Osteoblast (primary cell): ENCODE results near the gene CA5A. TPM values are rescaled to one million over a fixed set of nuclear protein-coding genes. Genes with fewer than 3 reads are reported as not detected.

ENCODE experiments used
- DNase-seq: peaks from one replicate; pipeline ENCODE4 v3.0.0; 2011; ENCODE audit warnings: low spot score, mixed read lengths; ENCODE audit not compliant: insufficient read length; ENCODE audit errors: missing footprints
- H2AFZ ChIP-seq: 2 replicates; pipeline ENCODE4 v1.6.0; 2011; ENCODE audit warnings: mild to moderate bottlenecking, low read length
- H3K27ac ChIP-seq: 2 replicates; pipeline ENCODE4 v1.5.1; 2011; ENCODE audit warnings: mild to moderate bottlenecking, low read depth, low read length, moderate library complexity
- H3K27me3 ChIP-seq: 2 replicates; pipeline ENCODE4 v1.6.0; 2012; ENCODE audit warnings: mild to moderate bottlenecking, control low read depth, inconsistent platforms, low read length, moderate library complexity; ENCODE audit not compliant: insufficient read depth
- H3K36me3 ChIP-seq: 2 replicates; pipeline ENCODE4 v1.5.1; 2011; ENCODE audit warnings: mild to moderate bottlenecking, low read length, control low read depth, moderate library complexity; ENCODE audit not compliant: insufficient read depth
- H3K4me1 ChIP-seq: 2 replicates; pipeline ENCODE4 v1.5.1; 2011; ENCODE audit warnings: mild to moderate bottlenecking, low read length, control low read depth, moderate library complexity; ENCODE audit not compliant: insufficient read depth
- H3K4me2 ChIP-seq: 2 replicates; pipeline ENCODE4 v1.6.0; 2011; ENCODE audit warnings: mild to moderate bottlenecking, low read length; ENCODE audit not compliant: insufficient read depth
- H3K4me3 ChIP-seq: fragments of 200-600 bp; sonication (generic); 3 replicates; pipeline ENCODE4 v1.5.1; 2012; ENCODE audit warnings: mild to moderate bottlenecking, low read length, inconsistent platforms; ENCODE audit not compliant: insufficient read depth
- H3K79me2 ChIP-seq: 2 replicates; pipeline ENCODE4 v1.6.0; 2012; ENCODE audit warnings: mild to moderate bottlenecking, low read length, control low read depth, inconsistent platforms; ENCODE audit not compliant: insufficient read depth
- H3K9me3 ChIP-seq: 2 replicates; pipeline ENCODE4 v1.5.1; 2011; ENCODE audit warnings: low read depth, low read length, control low read depth
- H4K20me1 ChIP-seq: 2 replicates; pipeline ENCODE4 v1.6.0; 2012; ENCODE audit warnings: mild to moderate bottlenecking, low read length, control low read depth; ENCODE audit not compliant: insufficient read depth
- CTCF ChIP-seq: IDR thresholded peaks from 2 replicates; pipeline ENCODE4 v1.5.1; 2011; ENCODE audit warnings: mild to moderate bottlenecking, low read depth, low read length, moderate library complexity; ENCODE audit errors: extremely low read depth
- total RNA-seq: library from RNA; depleted of rRNA; stranded (reverse); fragments of >200 nt; gene quantifications from 2 replicates; pipeline ENCODE4 v1.2.3, GENCODE V29; 2012

Gene CA5A
- total RNA-seq, 1 donor = not detected

GRCh38 chr16:87946596-87947347 is 10.4 kb upstream of the CA5A start:
- H3K4me1 ChIP-seq = peaks cover 6% of the 10 kb centered on the region
- no peak for DNase-seq
- H3K27me3 ChIP-seq = no peaks in the 10 kb centered on the region
- no peak for TF ChIP-seq CTCF
- H3K9me3 ChIP-seq = no peaks in the 10 kb centered on the region
- peaks cover 3% of the 10 kb centered on the region for H3K79me2 ChIP-seq
- no peak overlapping the region for H3K4me3 ChIP-seq
- no peak overlapping the region for H3K27ac ChIP-seq
- no peaks in the 10 kb centered on the region for H3K36me3 ChIP-seq
- H3K4me2 ChIP-seq = no peak overlapping the region
- H4K20me1 ChIP-seq = no peaks in the 10 kb centered on the region
- H2AFZ ChIP-seq = no peak overlapping the region

- H3K36me3 ChIP-seq = no peaks in the 10 kb centered on the region
- H3K27me3 ChIP-seq = no peaks in the 10 kb centered on the region
- peak; percentile 88 for DNase-seq
- no peaks in the 10 kb centered on the region for H3K9me3 ChIP-seq
- H3K4me1 ChIP-seq = peaks cover 6% of the 10 kb centered on the region
- H3K4me2 ChIP-seq = peak overlapping the region; percentile 79
- peak overlapping the region; percentile 24 for H3K27ac ChIP-seq
- no peak for TF ChIP-seq CTCF
- H4K20me1 ChIP-seq = no peaks in the 10 kb centered on the region
- H2AFZ ChIP-seq = peak overlapping the region; percentile 83
- H3K4me3 ChIP-seq = peak overlapping the region; percentile 60
- no peaks in the 10 kb centered on the region for H3K79me2 ChIP-seq
Observed at GRCh38 chr16:87945351-87946042, 9.2 kb upstream of the CA5A start.

- TF ChIP-seq CTCF = no peak
- Histone ChIP-seq H3K27ac (no peak overlapping the region), H3K9me3 (no peaks in the 10 kb centered on the region), H3K79me2 (no peaks in the 10 kb centered on the region), H4K20me1 (no peaks in the 10 kb centered on the region), H3K36me3 (no peaks in the 10 kb centered on the region), H2AFZ (no peak overlapping the region), H3K4me3 (no peak overlapping the region), H3K4me2 (no peak overlapping the region), H3K4me1 (peaks cover 6% of the 10 kb centered on the region), H3K27me3 (peaks cover 4% of the 10 kb centered on the region)
- DNase-seq = no peak
Observed at GRCh38 chr16:87942680-87943079, 6.4 kb upstream of the CA5A start.
